Breast epithelium (tissue), 4 donors: ENCODE measurements around the gene HES5. TPM values are rescaled to one million over a fixed set of nuclear protein-coding genes. Genes with fewer than 3 reads are reported as not detected.
A peak's percentile ranks its signal among the peaks of the same experiment; 100 is the strongest.

Experiments used
- DNase-seq, 2 donors: peaks; one replicate each; pipeline ENCODE4 v3.0.0-alpha.2; 2019; ENCODE audit warnings: low spot score in 2 of 2
- H3K27ac ChIP-seq, 2 donors: fragments of 200-600 bp; sonication (generic) in 1 of 2; one replicate each; pipeline ENCODE4 v1.5.1; 2016 to 2019; ENCODE audit warnings: mild to moderate bottlenecking in 1 of 2
- H3K27me3 ChIP-seq, 2 donors: fragments of 200-600 bp; sonication (generic) in 1 of 2; one replicate each; pipeline versions ENCODE4 v1.5.1 to v1.6.0; 2017 to 2019; ENCODE audit warnings: control low read depth in 1 of 2, mild to moderate bottlenecking in 1 of 2
- H3K36me3 ChIP-seq: fragments of 200-600 bp; one replicate; pipeline ENCODE4 v1.5.1; 2019
- H3K4me1 ChIP-seq, 2 donors: fragments of 200-600 bp; sonication (generic); one replicate each; pipeline ENCODE4 v1.5.1; 2016 to 2019; ENCODE audit warnings: control low read depth in 1 of 2
- H3K4me3 ChIP-seq, 3 donors: fragments of 200-600 bp; sonication (generic); 1 replicate in 2 of 3; 2 replicates in 1 of 3; pipeline ENCODE4 v1.5.1; 2016 to 2019; ENCODE audit warnings: mild to moderate bottlenecking in 3 of 3, moderate library complexity in 2 of 3
- H3K9me3 ChIP-seq, 2 donors: fragments of 200-600 bp; sonication (generic) in 1 of 2; one replicate each; pipeline ENCODE4 v1.5.1; 2016 to 2019; ENCODE audit warnings: control low read depth in 1 of 2
- POLR2A ChIP-seq: fragments of 450-650 bp; IDR thresholded peaks from one replicate; pipeline ENCODE4 v1.6.1; 2016; ENCODE audit warnings: antibody characterized with exemption, mild to moderate bottlenecking, moderate library complexity
- POLR2AphosphoS5 ChIP-seq, 3 donors: sonication (generic); formaldehyde crosslinking; IDR thresholded peaks; one replicate each; pipeline ENCODE4 v1.6.1; 2017; ENCODE audit warnings: antibody characterized with exemption in 3 of 3
- intact Hi-C: fragments of 100-400 bp; cut with DNase I; formaldehyde crosslinking; loops from one replicate; pipeline ENCODE4 v1.15.1; 2023; ENCODE audit warnings: low total_unique reads
- total RNA-seq, 3 donors: library from RNA; depleted of rRNA; stranded (reverse); fragments of >200 nt; gene quantifications; one replicate each; pipeline ENCODE4 v1.1.0, GENCODE V29; 2016
- TF ChIP-seq, protein P1 (sequence below), 3 donors: fragments of 450-650 bp; IDR thresholded peaks; one replicate each; pipeline ENCODE4 v1.5.1; 2016 to 2017; ENCODE audit warnings: antibody characterized with exemption in 3 of 3, mild to moderate bottlenecking in 3 of 3, moderate library complexity in 3 of 3

The HES5 gene
- total RNA-seq, 3 donors from 2014 or later, result not detected

DNA sequence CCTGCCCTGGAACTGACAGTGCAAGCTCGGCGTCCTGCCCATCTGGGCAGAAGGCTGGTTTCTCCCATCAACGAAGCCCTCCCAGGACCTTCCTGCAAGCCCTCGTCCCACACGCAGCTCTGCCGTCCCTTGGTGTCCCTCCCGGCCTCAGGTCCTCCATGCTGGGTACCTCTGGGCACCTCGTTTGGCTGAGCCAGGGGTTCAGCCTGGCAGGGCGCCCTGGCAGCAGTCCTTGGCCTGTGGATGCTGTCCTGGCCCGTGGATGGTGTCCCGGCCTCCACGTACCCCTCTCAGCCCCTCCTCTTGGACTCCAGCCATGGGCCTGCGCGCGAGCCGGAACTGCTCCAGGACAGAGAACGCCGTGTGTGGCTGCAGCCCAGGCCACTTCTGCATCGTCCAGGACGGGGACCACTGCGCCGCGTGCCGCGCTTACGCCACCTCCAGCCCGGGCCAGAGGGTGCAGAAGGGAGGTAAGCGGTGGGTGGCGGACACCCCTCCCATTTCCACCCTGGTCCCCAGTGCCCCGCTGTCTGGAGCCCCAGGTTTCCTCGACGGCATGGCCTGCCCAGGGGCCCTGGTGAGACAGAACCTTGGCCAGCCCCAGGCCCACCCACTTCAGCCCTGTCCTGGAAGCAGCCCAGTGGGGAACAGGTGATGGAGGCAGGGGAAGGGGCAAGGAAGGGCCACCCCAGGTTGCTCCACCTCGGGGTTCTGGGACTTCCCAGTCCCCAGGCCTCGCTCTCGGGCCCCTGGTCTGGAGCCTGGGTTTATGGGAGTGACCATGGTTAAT lies 29.6 kb upstream of the HES5 start:
- TF ChIP-seq POLR2AphosphoS5 (IDR thresholded peaks at IDR 0.05), result no peak
- TF ChIP-seq, protein P1, sequence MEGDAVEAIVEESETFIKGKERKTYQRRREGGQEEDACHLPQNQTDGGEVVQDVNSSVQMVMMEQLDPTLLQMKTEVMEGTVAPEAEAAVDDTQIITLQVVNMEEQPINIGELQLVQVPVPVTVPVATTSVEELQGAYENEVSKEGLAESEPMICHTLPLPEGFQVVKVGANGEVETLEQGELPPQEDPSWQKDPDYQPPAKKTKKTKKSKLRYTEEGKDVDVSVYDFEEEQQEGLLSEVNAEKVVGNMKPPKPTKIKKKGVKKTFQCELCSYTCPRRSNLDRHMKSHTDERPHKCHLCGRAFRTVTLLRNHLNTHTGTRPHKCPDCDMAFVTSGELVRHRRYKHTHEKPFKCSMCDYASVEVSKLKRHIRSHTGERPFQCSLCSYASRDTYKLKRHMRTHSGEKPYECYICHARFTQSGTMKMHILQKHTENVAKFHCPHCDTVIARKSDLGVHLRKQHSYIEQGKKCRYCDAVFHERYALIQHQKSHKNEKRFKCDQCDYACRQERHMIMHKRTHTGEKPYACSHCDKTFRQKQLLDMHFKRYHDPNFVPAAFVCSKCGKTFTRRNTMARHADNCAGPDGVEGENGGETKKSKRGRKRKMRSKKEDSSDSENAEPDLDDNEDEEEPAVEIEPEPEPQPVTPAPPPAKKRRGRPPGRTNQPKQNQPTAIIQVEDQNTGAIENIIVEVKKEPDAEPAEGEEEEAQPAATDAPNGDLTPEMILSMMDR (IDR thresholded peaks at IDR 0.05), result no peak
- TF ChIP-seq POLR2A, result no peak
- H3K36me3 ChIP-seq, result no peaks in the 10 kb centered on the region
- intact Hi-C loops, result no loop called here
- H3K27me3 ChIP-seq, result no peaks in the 10 kb centered on the region
- no peak overlapping the region for H3K4me3 ChIP-seq
- DNase-seq, result no peak
- H3K4me1 ChIP-seq, result peaks cover 15 to 19% of the 10 kb centered on the region in 2 donors
- no peaks in the 10 kb centered on the region for H3K9me3 ChIP-seq
- H3K27ac ChIP-seq, result no peak overlapping the region

DNA sequence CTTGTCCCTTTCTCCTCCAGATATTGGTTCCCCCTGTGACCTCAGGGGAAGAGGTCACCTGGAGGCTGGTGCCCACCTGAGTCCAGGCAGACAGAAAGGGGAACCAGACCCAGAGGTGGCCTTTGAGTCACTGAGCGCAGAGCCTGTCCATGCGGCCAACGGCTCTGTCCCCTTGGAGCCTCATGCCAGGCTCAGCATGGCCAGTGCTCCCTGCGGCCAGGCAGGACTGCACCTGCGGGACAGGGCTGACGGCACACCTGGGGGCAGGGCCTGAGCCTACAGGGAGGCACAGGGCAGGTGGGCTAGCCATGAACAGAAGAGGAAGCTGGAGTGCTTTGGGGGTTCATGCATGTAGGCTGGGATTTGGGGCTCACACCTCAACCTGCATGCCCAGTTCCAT lies 28.8 kb upstream of the HES5 start:
- DNase-seq, result no peak
- H3K4me1 ChIP-seq, result peaks cover 15 to 19% of the 10 kb centered on the region in 2 donors
- H3K27me3 ChIP-seq, result no peaks in the 10 kb centered on the region
- intact Hi-C loops, result no loop called here
- TF ChIP-seq, protein P1 (IDR thresholded peaks at IDR 0.05), result no peak
- TF ChIP-seq POLR2AphosphoS5 (IDR thresholded peaks at IDR 0.05), result no peak
- TF ChIP-seq POLR2A, result no peak
- no peaks in the 10 kb centered on the region for H3K9me3 ChIP-seq
- H3K4me3 ChIP-seq, result no peak overlapping the region
- no peaks in the 10 kb centered on the region for H3K36me3 ChIP-seq
- no peak overlapping the region for H3K27ac ChIP-seq

- Histone ChIP-seq H3K9me3 (no peaks in the 10 kb centered on the region), H3K4me3 (no peak overlapping the region), H3K4me1 (peaks cover 15 to 19% of the 10 kb centered on the region in 2 donors), H3K27me3 (no peaks in the 10 kb centered on the region), H3K27ac (no peak overlapping the region), H3K36me3 (no peaks in the 10 kb centered on the region)
- TF ChIP-seq POLR2AphosphoS5 (IDR thresholded peaks at IDR 0.05), result no peak
- TF ChIP-seq POLR2A, result no peak
- TF ChIP-seq, protein P1 (IDR thresholded peaks at IDR 0.05), result no peak
- intact Hi-C loops, result no loop called here
- DNase-seq, result no peak
Observed at GRCh38 chr1:2558420-2558819, 28.4 kb upstream of the HES5 start.

GRCh38 chr1:2557482-2558400 lies 27.7 kb upstream of the HES5 start:
- H3K4me1 ChIP-seq, result peaks cover 15 to 19% of the 10 kb centered on the region in 2 donors
- no peaks in the 10 kb centered on the region for H3K9me3 ChIP-seq
- H3K27ac ChIP-seq, result peak overlapping the region; percentile 95 to 99
- H3K27me3 ChIP-seq, result no peaks in the 10 kb centered on the region
- peak overlapping the region; percentile 66 to 96 (median 74) for H3K4me3 ChIP-seq
- TF ChIP-seq POLR2AphosphoS5 (IDR thresholded peaks at IDR 0.05), result no peak
- TF ChIP-seq POLR2A, result no peak
- TF ChIP-seq, protein P1 (IDR thresholded peaks at IDR 0.05), result no peak
- H3K36me3 ChIP-seq, result no peaks in the 10 kb centered on the region
- DNase-seq, result no peak
- intact Hi-C loops, result no loop called here
